DMS 273 treated with DMSO at 0.1 percent for 48 hours (cell line): ENCODE measurements around the gene FAM171A2.
"Not testable (repeated sequence)": the region's sequence is repeated elsewhere in the genome, so short reads cannot be mapped to it uniquely, and the experiment has no call there.

Experiments
- DNase-seq: peaks from one replicate; lab custom pipeline; 2025; lab: John Stamatoyannopoulos, UW

The FAM171A2 gene

GRCh38 chr17:44360826-44361225 lies 2.8 kb downstream of the FAM171A2 start:
- DNase-seq: no peak

GRCh38 chr17:44360144-44360533 lies 3.5 kb downstream of the FAM171A2 start:
- no peak for DNase-seq

GRCh38 chr17:44359458-44360143 lies 4.1 kb downstream of the FAM171A2 start:
- DNase-seq: no peak

- no peak for DNase-seq
Measured at GRCh38 chr17:44359006-44359405, 4.6 kb downstream of the FAM171A2 start.

GRCh38 chr17:44358066-44358465 lies 5.6 kb downstream of the FAM171A2 start:
- DNase-seq: no peak

GRCh38 chr17:44356241-44356640 lies 7.4 kb downstream of the FAM171A2 start:
- no peak for DNase-seq

- DNase-seq: no peak
Measured at GRCh38 chr17:44355642-44356099, 8.0 kb downstream of the FAM171A2 start.

GRCh38 chr17:44354582-44355561 lies 8.8 kb downstream of the FAM171A2 start:
- DNase-seq: no peak

GRCh38 chr17:44353672-44354331 lies 9.9 kb downstream of the FAM171A2 start:
- DNase-seq: no peak

- DNase-seq: no peak
Measured at GRCh38 chr17:44352828-44353671, 10.6 kb downstream of the FAM171A2 start.

- no peak for DNase-seq
Measured at GRCh38 chr17:44351961-44352827, 11.5 kb downstream of the FAM171A2 start.

- no peak for DNase-seq
Measured at GRCh38 chr17:44351464-44351863, 12.2 kb downstream of the FAM171A2 start.

- DNase-seq: no peak
Measured at GRCh38 chr17:44350733-44351226, 12.9 kb downstream of the FAM171A2 start.

GRCh38 chr17:44349553-44350070 lies 14.0 kb downstream of the FAM171A2 start:
- no peak for DNase-seq

- no peak for DNase-seq
Measured at GRCh38 chr17:44348988-44349364, 14.7 kb downstream of the FAM171A2 start.

GRCh38 chr17:44348234-44348987 lies 15.2 kb downstream of the FAM171A2 start:
- DNase-seq: no peak

- DNase-seq: not testable (repeated sequence)
Measured at GRCh38 chr17:44347206-44348055, 16.2 kb downstream of the FAM171A2 start.

- DNase-seq: no peak
Measured at GRCh38 chr17:44346064-44346844, 17.4 kb downstream of the FAM171A2 start.
